HepG2 (cell line): ENCODE results near the gene FMNL2. TPM values are rescaled to one million over a fixed set of nuclear protein-coding genes. Genes with fewer than 3 reads are reported as not detected.

Experiments
- CBX5 ChIP-seq: sonication (generic); formaldehyde crosslinking; IDR thresholded peaks from 2 replicates; pipeline ENCODE4 v1.4.0; 2020; ENCODE audit warnings: missing genetic modification reagents, borderline replicate concordance
- CHD4 ChIP-seq: fragments of 200-600 bp; sonication (generic); IDR thresholded peaks from 2 replicates; pipeline ENCODE4 v1.7.0; 2017; ENCODE audit warnings: mild to moderate bottlenecking, low read length, borderline replicate concordance
- MATR3 ChIP-seq: sonication (generic); formaldehyde crosslinking; IDR thresholded peaks from 2 replicates; pipeline ENCODE4 v1.4.0; 2020; ENCODE audit warnings: missing genetic modification reagents
- NCOA1 ChIP-seq: sonication (generic); formaldehyde crosslinking; IDR thresholded peaks from 2 replicates; pipeline ENCODE4 v1.9.0; 2021; ENCODE audit warnings: missing genetic modification reagents
- PLRG1 ChIP-seq: fragments of 450-650 bp; conservative IDR thresholded peaks from 2 replicates; pipeline ENCODE4 v1.6.1; 2016
- SP1 ChIP-seq, 2 experiments: fragments of 450-650 bp in 1 of 2; sonication (generic) in 1 of 2; formaldehyde crosslinking in 1 of 2; IDR thresholded peaks; 2 replicates each; pipeline versions ENCODE4 v1.4.0 to v1.6.1; 2016 to 2020; ENCODE audit warnings: missing genetic modification reagents in 1 of 2
- ZEB1 ChIP-seq: IDR thresholded peaks from 2 replicates; pipeline ENCODE4 v1.6.1; 2012; ENCODE audit warnings: mild to moderate bottlenecking, low read depth, inconsistent platforms; ENCODE audit not compliant: insufficient replicate concordance
- ZNF7 ChIP-seq: IDR thresholded peaks from 2 replicates; pipeline ENCODE4 v1.6.1; 2016; ENCODE audit warnings: missing biosample characterization, missing genetic modification reagents
- polyA plus RNA-seq, 8 experiments: library from polyadenylated mRNA; depleted of rRNA in 3 of 8; stranded (reverse) in 7 of 8; unstranded in 1 of 8; fragments of >200 nt; fragmentation: Illumina TruSeq in 4 of 8; extraction: Trizol in 4 of 8; gene quantifications; 2 replicates each; pipeline versions ENCODE4 v1.2.1 to v1.2.3, GENCODE V29; 2011 to 2016; ENCODE audit warnings: low read depth in 4 of 8, missing spikeins in 1 of 8, mixed read lengths in 1 of 8; ENCODE audit not compliant: insufficient read depth in 1 of 8
- total RNA-seq, 5 experiments: library from RNA; depleted of rRNA; stranded (reverse); fragments of >200 nt; fragmentation: Illumina TruSeq; extraction: Trizol; gene quantifications; 2 replicates each; pipeline ENCODE4 v1.2.3, GENCODE V29; 2016; ENCODE audit warnings: low read depth in 1 of 5
- TF ChIP-seq, protein P1 (sequence below), 2 experiments: sonication (generic) in 1 of 2; formaldehyde crosslinking in 1 of 2; IDR thresholded peaks; 2 replicates each; pipeline versions ENCODE4 v1.4.0 to v1.6.1; 2018 to 2020; ENCODE audit warnings: missing genetic modification reagents in 2 of 2, borderline replicate concordance in 1 of 2, low read depth in 1 of 2, mild to moderate bottlenecking in 1 of 2, missing biosample characterization in 1 of 2
- TF ChIP-seq, protein P2 (sequence below): sonication (generic); formaldehyde crosslinking; IDR thresholded peaks from 2 replicates; pipeline ENCODE4 v1.4.0; 2020; ENCODE audit warnings: mild to moderate bottlenecking, missing genetic modification reagents
- TF ChIP-seq, protein P3 (sequence below): sonication (generic); formaldehyde crosslinking; IDR thresholded peaks from 2 replicates; pipeline ENCODE4 v1.8.1; 2023; ENCODE audit warnings: mild to moderate bottlenecking, missing genetic modification reagents
- TF ChIP-seq, protein P4 (sequence below): sonication (generic); formaldehyde crosslinking; IDR thresholded peaks from 2 replicates; pipeline ENCODE4 v1.4.0; 2020; ENCODE audit warnings: missing genetic modification reagents, mild to moderate bottlenecking, borderline replicate concordance
- TF ChIP-seq, protein P5 (sequence below): sonication (generic); formaldehyde crosslinking; IDR thresholded peaks from 2 replicates; pipeline ENCODE4 v1.4.0; 2020; ENCODE audit warnings: missing genetic modification reagents

FMNL2 gene
- total and polyA plus RNA-seq, 2 of the 13 experiments (the other 11 are each of a cell fraction or from before 2014, with no cell fraction given) = 66.5 to 67.7 TPM

DNA sequence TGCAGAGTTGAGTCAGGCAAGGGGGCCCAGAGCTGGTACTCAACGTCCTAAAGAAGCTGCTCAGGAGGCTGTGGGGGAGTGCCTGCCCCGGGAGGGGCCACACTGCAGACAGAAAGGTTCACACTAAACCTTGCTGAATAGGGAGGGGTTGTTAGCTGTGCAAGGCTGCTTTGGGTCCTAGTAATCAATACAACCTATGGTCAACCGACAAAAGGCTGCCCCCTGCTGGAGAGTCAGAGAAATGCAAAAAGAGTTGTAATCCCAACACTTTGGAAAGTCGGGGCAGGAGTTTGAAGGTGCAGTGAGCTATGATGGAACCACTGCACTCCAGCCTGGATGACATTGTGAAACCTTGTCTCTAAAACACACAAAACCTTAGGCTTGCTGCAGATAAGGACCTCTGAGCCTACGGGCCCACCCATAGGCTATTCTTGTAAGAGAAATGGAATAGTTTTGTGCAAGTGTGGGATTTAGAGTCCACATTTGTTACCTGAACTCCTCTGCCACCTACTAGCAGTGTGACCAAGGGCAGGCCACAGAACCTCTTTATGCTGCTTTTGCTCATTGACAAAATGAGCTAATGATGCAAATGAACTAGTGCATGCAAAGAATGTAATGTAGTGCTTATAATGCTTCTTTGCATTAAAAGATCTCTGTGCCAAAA, 300.8 kb downstream of the FMNL2 start (continued):
- TF ChIP-seq CBX5 (CRISPR knock-in tag) = no peak
- no peak for TF ChIP-seq CHD4
- no peak for TF ChIP-seq NCOA1
- TF ChIP-seq, protein P1, sequence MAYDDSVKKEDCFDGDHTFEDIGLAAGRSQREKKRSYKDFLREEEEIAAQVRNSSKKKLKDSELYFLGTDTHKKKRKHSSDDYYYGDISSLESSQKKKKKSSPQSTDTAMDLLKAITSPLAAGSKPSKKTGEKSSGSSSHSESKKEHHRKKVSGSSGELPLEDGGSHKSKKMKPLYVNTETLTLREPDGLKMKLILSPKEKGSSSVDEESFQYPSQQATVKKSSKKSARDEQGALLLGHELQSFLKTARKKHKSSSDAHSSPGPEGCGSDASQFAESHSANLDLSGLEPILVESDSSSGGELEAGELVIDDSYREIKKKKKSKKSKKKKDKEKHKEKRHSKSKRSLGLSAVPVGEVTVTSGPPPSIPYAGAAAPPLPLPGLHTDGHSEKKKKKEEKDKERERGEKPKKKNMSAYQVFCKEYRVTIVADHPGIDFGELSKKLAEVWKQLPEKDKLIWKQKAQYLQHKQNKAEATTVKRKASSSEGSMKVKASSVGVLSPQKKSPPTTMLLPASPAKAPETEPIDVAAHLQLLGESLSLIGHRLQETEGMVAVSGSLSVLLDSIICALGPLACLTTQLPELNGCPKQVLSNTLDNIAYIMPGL (CRISPR knock-in tag; IDR thresholded peaks at IDR 0.05; ENCODE audit: borderline replicate concordance in 1 of 2, low read depth in 1 of 2) = 0 out of 4 replicates have a peak, but pooled peaks of 1 of the 2 experiments have one; percentile 36
- no peak for TF ChIP-seq MATR3 (CRISPR knock-in tag)
- no peak for TF ChIP-seq SP1 (IDR thresholded peaks at IDR 0.05)
- no peak for TF ChIP-seq SP1 (CRISPR knock-in tag; IDR thresholded peaks at IDR 0.05)
- no peak for TF ChIP-seq ZNF7
- TF ChIP-seq PLRG1 = no peak
- TF ChIP-seq, protein P2, sequence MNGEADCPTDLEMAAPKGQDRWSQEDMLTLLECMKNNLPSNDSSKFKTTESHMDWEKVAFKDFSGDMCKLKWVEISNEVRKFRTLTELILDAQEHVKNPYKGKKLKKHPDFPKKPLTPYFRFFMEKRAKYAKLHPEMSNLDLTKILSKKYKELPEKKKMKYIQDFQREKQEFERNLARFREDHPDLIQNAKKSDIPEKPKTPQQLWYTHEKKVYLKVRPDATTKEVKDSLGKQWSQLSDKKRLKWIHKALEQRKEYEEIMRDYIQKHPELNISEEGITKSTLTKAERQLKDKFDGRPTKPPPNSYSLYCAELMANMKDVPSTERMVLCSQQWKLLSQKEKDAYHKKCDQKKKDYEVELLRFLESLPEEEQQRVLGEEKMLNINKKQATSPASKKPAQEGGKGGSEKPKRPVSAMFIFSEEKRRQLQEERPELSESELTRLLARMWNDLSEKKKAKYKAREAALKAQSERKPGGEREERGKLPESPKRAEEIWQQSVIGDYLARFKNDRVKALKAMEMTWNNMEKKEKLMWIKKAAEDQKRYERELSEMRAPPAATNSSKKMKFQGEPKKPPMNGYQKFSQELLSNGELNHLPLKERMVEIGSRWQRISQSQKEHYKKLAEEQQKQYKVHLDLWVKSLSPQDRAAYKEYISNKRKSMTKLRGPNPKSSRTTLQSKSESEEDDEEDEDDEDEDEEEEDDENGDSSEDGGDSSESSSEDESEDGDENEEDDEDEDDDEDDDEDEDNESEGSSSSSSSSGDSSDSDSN (CRISPR knock-in tag) = 0 out of 2 replicates have a peak, but pooled peaks have one; percentile 25
- TF ChIP-seq, protein P3, sequence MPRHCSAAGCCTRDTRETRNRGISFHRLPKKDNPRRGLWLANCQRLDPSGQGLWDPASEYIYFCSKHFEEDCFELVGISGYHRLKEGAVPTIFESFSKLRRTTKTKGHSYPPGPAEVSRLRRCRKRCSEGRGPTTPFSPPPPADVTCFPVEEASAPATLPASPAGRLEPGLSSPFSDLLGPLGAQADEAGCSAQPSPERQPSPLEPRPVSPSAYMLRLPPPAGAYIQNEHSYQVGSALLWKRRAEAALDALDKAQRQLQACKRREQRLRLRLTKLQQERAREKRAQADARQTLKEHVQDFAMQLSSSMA (CRISPR knock-in tag) = no peak
- no peak for TF ChIP-seq ZEB1
- TF ChIP-seq, protein P4, sequence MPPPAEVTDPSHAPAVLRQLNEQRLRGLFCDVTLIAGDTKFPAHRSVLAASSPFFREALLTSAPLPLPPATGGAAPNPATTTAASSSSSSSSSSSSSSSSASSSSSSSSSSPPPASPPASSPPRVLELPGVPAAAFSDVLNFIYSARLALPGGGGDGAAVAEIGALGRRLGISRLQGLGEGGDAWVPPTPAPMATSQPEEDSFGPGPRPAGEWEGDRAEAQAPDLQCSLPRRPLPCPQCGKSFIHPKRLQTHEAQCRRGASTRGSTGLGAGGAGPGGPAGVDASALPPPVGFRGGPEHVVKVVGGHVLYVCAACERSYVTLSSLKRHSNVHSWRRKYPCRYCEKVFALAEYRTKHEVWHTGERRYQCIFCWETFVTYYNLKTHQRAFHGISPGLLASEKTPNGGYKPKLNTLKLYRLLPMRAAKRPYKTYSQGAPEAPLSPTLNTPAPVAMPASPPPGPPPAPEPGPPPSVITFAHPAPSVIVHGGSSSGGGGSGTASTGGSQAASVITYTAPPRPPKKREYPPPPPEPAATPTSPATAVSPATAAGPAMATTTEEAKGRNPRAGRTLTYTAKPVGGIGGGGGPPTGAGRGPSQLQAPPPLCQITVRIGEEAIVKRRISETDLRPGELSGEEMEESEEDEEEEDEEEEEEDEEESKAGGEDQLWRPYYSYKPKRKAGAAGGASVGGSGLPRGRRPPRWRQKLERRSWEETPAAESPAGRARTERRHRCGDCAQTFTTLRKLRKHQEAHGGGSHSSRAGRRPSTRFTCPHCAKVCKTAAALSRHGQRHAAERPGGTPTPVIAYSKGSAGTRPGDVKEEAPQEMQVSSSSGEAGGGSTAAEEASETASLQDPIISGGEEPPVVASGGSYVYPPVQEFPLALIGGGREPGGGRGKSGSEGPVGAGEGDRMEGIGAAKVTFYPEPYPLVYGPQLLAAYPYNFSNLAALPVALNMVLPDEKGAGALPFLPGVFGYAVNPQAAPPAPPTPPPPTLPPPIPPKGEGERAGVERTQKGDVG (CRISPR knock-in tag) = no peak
- TF ChIP-seq, protein P5, sequence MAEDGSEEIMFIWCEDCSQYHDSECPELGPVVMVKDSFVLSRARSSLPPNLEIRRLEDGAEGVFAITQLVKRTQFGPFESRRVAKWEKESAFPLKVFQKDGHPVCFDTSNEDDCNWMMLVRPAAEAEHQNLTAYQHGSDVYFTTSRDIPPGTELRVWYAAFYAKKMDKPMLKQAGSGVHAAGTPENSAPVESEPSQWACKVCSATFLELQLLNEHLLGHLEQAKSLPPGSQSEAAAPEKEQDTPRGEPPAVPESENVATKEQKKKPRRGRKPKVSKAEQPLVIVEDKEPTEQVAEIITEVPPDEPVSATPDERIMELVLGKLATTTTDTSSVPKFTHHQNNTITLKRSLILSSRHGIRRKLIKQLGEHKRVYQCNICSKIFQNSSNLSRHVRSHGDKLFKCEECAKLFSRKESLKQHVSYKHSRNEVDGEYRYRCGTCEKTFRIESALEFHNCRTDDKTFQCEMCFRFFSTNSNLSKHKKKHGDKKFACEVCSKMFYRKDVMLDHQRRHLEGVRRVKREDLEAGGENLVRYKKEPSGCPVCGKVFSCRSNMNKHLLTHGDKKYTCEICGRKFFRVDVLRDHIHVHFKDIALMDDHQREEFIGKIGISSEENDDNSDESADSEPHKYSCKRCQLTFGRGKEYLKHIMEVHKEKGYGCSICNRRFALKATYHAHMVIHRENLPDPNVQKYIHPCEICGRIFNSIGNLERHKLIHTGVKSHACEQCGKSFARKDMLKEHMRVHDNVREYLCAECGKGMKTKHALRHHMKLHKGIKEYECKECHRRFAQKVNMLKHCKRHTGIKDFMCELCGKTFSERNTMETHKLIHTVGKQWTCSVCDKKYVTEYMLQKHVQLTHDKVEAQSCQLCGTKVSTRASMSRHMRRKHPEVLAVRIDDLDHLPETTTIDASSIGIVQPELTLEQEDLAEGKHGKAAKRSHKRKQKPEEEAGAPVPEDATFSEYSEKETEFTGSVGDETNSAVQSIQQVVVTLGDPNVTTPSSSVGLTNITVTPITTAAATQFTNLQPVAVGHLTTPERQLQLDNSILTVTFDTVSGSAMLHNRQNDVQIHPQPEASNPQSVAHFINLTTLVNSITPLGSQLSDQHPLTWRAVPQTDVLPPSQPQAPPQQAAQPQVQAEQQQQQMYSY (CRISPR knock-in tag) = no peak
